Astrocyte of the cerebellum (primary cell): ENCODE results near the gene DHFR.

Source experiments
- DNase-seq: peaks from one replicate; pipeline ENCODE4 v3.0.0-alpha.2; 2011; ENCODE audit warnings: low read depth
- H3K4me3 ChIP-seq: 2 replicates; pipeline ENCODE4 v1.5.1; 2011; ENCODE audit warnings: mild to moderate bottlenecking, low read depth, low read length, moderate library complexity
- CTCF ChIP-seq: IDR thresholded peaks from 2 replicates; pipeline ENCODE4 v1.5.1; 2012; ENCODE audit warnings: low read length, low read depth, moderate library complexity, mild to moderate bottlenecking; ENCODE audit errors: missing control alignments
- in situ Hi-C: cut with HindIII; loops from 2 replicates; pipeline ENCODE4 v1.10.0; 2017; ENCODE audit warnings: low sequenced_read_pairs

The DHFR gene

GRCh38 chr5:80623999-80624398 lies 30.8 kb downstream of the DHFR start:
- no peak overlapping the region for H3K4me3 ChIP-seq
- in situ Hi-C loops = no loop called here
- no peak for TF ChIP-seq CTCF
- DNase-seq = no peak

GRCh38 chr5:80622756-80623155 lies 32.0 kb downstream of the DHFR start:
- in situ Hi-C loops = no loop called here
- TF ChIP-seq CTCF = no peak
- no peak for DNase-seq
- no peak overlapping the region for H3K4me3 ChIP-seq

GRCh38 chr5:80620211-80620610 lies 34.6 kb downstream of the DHFR start:
- no peak for TF ChIP-seq CTCF
- in situ Hi-C loops = no loop called here
- H3K4me3 ChIP-seq = no peak overlapping the region
- DNase-seq = peak; percentile 12

GRCh38 chr5:80619086-80619485 lies 35.7 kb downstream of the DHFR start:
- no peak for DNase-seq
- no peak overlapping the region for H3K4me3 ChIP-seq
- in situ Hi-C loops = no loop called here
- TF ChIP-seq CTCF = no peak

- no peak for TF ChIP-seq CTCF
- H3K4me3 ChIP-seq = no peak overlapping the region
- in situ Hi-C loops = no loop called here
- no peak for DNase-seq
Observed at GRCh38 chr5:80618438-80618837, 36.3 kb downstream of the DHFR start.

GRCh38 chr5:80615266-80615914 lies 39.4 kb downstream of the DHFR start:
- in situ Hi-C loops = no loop called here
- no peak for TF ChIP-seq CTCF
- no peak for DNase-seq
- no peak overlapping the region for H3K4me3 ChIP-seq

- TF ChIP-seq CTCF = no peak
- H3K4me3 ChIP-seq = no peak overlapping the region
- in situ Hi-C loops = no loop called here
- no peak for DNase-seq
Observed at GRCh38 chr5:80609692-80610091, 45.1 kb downstream of the DHFR start.
